ENCODE measurements around the gene LEPROT.

LEPROT gene

GRCh38 chr1:65420590-65421350, at the start of gene LEPROT, which contains the start of gene LEPR:
Gene LEPROT (plus strand): TSS chr1:65420668. CDS start chr1:65420725, 57 bp downstream.
Gene LEPR (plus strand): TSS chr1:65420668. CDS start chr1:65565566, 144,898 bp downstream.
- Histone ChIP-seq H3K4me3 (ENCODE audit: low read length) (peak within 1 kb of the TSS; percentile 99), H3K79me2 (ENCODE audit: control insufficient read depth, low read length) (peaks cover 39% of the 10 kb centered on the region), H3K36me3 (ENCODE audit: control insufficient read depth, low read length) (peaks cover 18% of the 10 kb centered on the region), H3F3A (ENCODE audit: control insufficient read depth, insufficient read depth) (no peaks in the 10 kb centered on the region), H3K27ac (ENCODE audit: low read depth, low read length) (peak within 1 kb of the TSS; percentile 60), H4K20me1 (ENCODE audit: control insufficient read depth, insufficient read depth, low read depth, low read length) (no peaks in the 10 kb centered on the region), H3K9me3 (ENCODE audit: control insufficient read depth, insufficient read depth, low read length) (no peaks in the 10 kb centered on the region), H3K4me1 (ENCODE audit: control insufficient read depth, low read length) (peaks cover 25% of the 10 kb centered on the region), H3K4me2 (ENCODE audit: low read length) (peak within 1 kb of the TSS; percentile 98), H3K9me2 (replicated peaks; ENCODE audit: control insufficient read depth, low read length) (no peaks in the 10 kb centered on the region), H3K27me3 (ENCODE audit: control insufficient read depth, low read length) (no peaks in the 10 kb centered on the region)
- no peak for TF ChIP-seq CTCF (IDR thresholded peaks at IDR 0.05; ENCODE audit: low read depth, low read length, poor library complexity, severe bottlenecking)
- no peak for TF ChIP-seq EZH2phosphoT487 (IDR thresholded peaks at IDR 0.05; ENCODE audit: borderline replicate concordance, low read length)

- no peaks in the 10 kb centered on the region for H3F3A ChIP-seq (ENCODE audit: control insufficient read depth, insufficient read depth)
- no peaks in the 10 kb centered on the region for H3K9me3 ChIP-seq (ENCODE audit: control insufficient read depth, insufficient read depth, low read length)
- H3K36me3 ChIP-seq (ENCODE audit: control insufficient read depth, low read length), result no peaks in the 10 kb centered on the region
- no peaks in the 10 kb centered on the region for H3K79me2 ChIP-seq (ENCODE audit: control insufficient read depth, low read length)
- H3K27me3 ChIP-seq (ENCODE audit: control insufficient read depth, low read length), result no peaks in the 10 kb centered on the region
- H4K20me1 ChIP-seq (ENCODE audit: control insufficient read depth, insufficient read depth, low read depth, low read length), result no peaks in the 10 kb centered on the region
- H3K9me2 ChIP-seq (replicated peaks; ENCODE audit: control insufficient read depth, low read length), result no peaks in the 10 kb centered on the region
- TF ChIP-seq CTCF (IDR thresholded peaks at IDR 0.05; ENCODE audit: low read depth, low read length, poor library complexity, severe bottlenecking), result no peak
- TF ChIP-seq EZH2phosphoT487 (IDR thresholded peaks at IDR 0.05; ENCODE audit: borderline replicate concordance, low read length), result no peak
- no peak overlapping the region for H3K4me2 ChIP-seq (ENCODE audit: low read length)
- no peaks in the 10 kb centered on the region for H3K4me1 ChIP-seq (ENCODE audit: control insufficient read depth, low read length)
- no peak overlapping the region for H3K4me3 ChIP-seq (ENCODE audit: low read length)
- no peak overlapping the region for H3K27ac ChIP-seq (ENCODE audit: low read depth, low read length)
These were observed 48.9 kb upstream of the LEPROT start for GRCh38 chr1:65371544-65371943.

- Histone ChIP-seq H3K79me2 (ENCODE audit: control insufficient read depth, low read length) (no peaks in the 10 kb centered on the region), H3K27ac (ENCODE audit: low read depth, low read length) (no peak overlapping the region), H3K9me3 (ENCODE audit: control insufficient read depth, insufficient read depth, low read length) (no peaks in the 10 kb centered on the region), H3K27me3 (ENCODE audit: control insufficient read depth, low read length) (no peaks in the 10 kb centered on the region), H4K20me1 (ENCODE audit: control insufficient read depth, insufficient read depth, low read depth, low read length) (no peaks in the 10 kb centered on the region), H3K4me1 (ENCODE audit: control insufficient read depth, low read length) (no peaks in the 10 kb centered on the region), H3F3A (ENCODE audit: control insufficient read depth, insufficient read depth) (no peaks in the 10 kb centered on the region), H3K4me3 (ENCODE audit: low read length) (no peak overlapping the region), H3K36me3 (ENCODE audit: control insufficient read depth, low read length) (no peaks in the 10 kb centered on the region), H3K4me2 (ENCODE audit: low read length) (no peak overlapping the region), H3K9me2 (replicated peaks; ENCODE audit: control insufficient read depth, low read length) (no peaks in the 10 kb centered on the region)
- TF ChIP-seq EZH2phosphoT487 (IDR thresholded peaks at IDR 0.05; ENCODE audit: borderline replicate concordance, low read length) (no peak), CTCF (IDR thresholded peaks at IDR 0.05; ENCODE audit: low read depth, low read length, poor library complexity, severe bottlenecking) (no peak)
These were observed 47.9 kb upstream of the LEPROT start for GRCh38 chr1:65372557-65372956.

Measured in DOHH2 (cell line).